NCI-H524 (cell line): ENCODE data around the gene TMEM143.

Source experiments
- DNase-seq, 2 experiments: peaks; one replicate each; lab custom pipeline; 2025; lab: John Stamatoyannopoulos, UW

TMEM143 gene

GRCh38 chr19:48359123-48359522 lies 4.6 kb downstream of the TMEM143 start:
- no peak for DNase-seq

DNA sequence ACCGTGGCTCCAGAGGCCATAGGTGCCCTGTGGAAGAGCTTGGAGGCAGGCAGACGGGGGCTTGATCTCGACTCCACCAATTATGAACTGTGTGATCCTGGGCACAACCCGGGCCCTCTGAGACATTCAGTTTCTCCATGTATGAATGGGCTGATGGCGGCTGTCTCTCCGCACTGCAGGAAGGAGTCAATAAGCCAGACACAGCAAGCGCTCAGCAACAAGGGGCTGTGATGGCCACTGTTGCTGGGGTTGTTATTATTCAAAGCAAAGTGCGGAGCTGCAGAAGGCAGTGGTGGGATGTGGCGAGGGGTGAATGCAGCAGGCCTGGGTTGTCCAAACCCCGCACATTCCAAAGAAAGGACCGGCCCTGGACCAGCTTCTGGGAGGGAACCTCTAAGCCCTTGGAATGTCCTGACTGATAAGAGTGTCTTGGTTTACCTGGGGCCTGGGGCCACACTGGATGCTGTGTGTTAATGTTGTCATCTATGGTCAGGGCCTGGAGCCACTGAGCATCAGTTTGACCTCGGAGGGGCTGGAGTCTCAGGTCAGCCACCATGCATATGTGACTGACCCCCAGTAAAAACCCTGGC lies 8.3 kb downstream of the TMEM143 start:
- no peak for DNase-seq

GRCh38 chr19:48354332-48354992 lies 9.3 kb downstream of the TMEM143 start:
- no peak for DNase-seq

GRCh38 chr19:48353677-48354076 lies 10.1 kb downstream of the TMEM143 start:
- DNase-seq: no peak

DNA sequence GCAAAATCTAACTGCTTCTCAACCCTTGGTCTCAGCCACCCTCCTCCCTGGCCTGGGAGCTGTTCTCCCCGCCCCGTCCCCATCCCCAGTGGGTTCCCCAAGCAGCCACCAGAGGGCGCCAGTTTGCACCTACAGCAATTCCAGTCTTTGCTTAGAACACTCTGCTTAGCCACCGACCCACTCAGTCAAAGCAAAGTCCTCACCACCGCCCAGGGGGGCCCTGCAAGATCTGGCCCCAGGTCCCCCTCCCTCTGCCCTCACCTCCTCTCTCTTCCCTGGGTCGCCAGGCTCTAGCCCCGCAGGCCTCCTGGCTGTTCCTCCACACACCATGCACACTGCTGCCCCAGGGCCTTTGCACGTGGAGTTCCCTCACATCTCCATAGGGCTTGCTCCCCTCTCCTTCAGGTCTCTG lies 12.4 kb downstream of the TMEM143 start:
- peak; percentile 78 to 83 for DNase-seq

- DNase-seq: peak; percentile 78 to 86
Measured at GRCh38 chr19:48350856-48351255, 12.9 kb downstream of the TMEM143 start.

GRCh38 chr19:48348737-48349136 lies 15.0 kb downstream of the TMEM143 start:
- no peak for DNase-seq

DNA sequence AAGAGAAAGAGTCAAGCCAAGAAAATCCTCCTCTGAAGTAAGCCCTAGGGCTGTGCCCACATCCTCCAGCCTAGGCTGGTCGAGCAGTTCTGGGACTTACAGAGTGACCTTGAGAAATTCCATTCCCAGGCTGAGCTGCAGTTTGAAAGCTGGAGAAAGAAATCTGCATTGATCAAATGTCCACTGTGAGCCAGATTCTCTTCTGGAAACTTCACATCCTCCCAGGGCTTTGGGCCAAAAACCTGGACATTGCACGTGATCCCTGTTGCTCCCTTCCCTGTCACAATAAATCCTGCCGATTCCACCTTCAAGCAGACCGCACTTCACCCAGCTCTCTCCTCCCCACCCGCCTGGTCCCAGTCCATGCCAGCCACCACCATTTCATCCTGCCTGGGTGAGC lies 15.7 kb downstream of the TMEM143 start:
- no peak for DNase-seq

GRCh38 chr19:48346191-48346590 lies 17.5 kb downstream of the TMEM143 start:
- no peak for DNase-seq

DNA sequence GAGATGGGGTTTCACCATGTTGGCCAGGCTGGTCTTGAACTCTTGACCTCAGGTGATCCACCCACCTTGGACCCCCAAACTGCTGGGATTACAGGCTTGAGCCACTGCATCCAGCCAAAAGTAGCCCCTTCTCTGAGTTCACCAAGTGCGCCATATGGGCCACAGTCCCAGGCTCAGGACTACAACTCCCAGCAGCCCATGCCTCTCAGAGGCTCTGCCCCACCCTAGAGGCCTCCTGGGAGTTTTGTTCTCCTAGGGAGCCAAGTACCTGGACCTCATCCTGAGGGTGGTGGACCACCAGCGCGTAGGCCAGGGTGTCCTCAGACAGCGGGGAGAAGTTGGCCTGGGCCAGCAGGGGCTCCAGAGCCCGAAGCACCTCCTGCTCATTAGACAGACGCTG lies 18.8 kb downstream of the TMEM143 start:
- peak; percentile 81 to 91 for DNase-seq

GRCh38 chr19:48342841-48343540 lies 20.7 kb downstream of the TMEM143 start:
- DNase-seq: no peak

DNA sequence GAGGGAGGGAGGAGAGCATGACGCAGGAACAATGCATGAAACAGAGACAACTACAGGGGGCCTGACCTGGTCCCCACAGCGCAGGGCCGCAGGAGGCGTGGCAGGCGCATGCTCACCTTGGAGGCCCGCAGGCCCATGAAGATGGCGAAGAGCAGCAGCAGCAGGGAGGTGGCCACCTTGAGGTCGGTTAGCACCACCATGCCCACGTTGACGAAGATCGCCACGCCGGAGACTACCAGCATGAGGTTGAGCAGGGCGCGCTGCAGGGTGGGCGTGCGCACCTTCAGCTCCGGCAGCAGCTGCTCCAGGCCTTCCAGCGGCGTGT lies 21.4 kb downstream of the TMEM143 start:
- peak in 1 of 2 experiments; percentile 33 for DNase-seq

DNA sequence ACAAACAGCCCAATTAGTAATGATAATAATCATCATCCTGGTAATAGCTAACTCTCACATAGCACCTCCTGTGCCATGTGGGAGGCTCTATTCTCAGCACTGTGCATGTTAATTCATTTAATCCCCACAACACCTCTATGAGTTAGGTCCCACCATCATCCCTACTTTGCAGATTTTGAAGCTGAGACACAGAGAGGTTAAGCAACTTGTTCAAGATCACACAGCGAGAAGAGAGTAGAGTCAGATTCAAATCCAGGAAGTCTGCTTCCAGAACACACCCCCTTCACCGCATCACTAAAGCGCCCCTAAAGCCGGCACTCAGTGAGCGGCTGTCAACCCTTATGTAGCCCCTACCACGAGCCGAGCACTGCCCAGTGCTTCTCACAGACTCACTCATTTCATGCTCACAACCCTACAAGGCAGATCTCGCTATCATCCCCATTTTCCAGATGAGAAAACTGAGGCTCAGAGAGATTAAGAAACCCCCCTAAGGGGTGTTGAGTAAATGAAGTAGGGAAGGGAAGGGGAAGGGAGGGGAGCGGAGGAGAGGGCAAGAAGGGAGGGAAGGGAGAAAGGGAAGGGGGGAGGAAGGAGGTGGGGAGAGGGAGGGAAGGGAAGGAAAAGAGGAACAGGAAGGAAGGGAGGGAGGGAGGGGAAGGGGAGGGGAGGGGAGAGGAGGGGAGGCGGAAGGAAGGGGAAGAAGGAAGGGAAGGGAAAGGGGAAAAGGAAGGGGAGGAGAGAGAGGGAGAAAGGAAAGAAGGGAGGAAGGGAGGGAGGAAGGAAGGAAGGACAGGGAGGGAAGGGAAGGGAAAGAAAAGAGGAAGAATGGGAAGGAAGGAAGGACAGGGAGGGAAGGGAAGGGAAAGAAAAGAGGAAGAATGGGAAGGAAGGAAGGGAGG lies 22.0 kb downstream of the TMEM143 start:
- DNase-seq: no peak

DNA sequence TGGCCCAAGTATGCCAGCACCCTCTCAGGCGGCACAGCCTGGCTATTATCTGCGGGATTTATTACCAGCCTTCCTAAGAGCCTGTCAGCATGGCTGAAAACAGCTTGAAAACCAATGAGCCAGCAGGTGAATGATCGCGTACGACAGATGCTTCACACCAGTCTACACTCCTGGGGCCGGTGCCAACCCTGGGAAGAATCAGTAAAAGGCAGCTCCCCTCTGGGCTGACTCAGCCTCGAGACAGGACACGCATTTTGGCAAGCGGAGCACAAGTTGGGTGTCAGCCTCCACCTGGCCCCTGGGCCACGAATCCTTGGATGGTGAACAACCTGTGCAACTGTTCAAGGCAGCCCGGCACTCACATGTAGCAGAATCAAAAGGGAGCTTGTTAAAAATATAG lies 22.7 kb downstream of the TMEM143 start:
- DNase-seq: peak; percentile 97 to 99

DNA sequence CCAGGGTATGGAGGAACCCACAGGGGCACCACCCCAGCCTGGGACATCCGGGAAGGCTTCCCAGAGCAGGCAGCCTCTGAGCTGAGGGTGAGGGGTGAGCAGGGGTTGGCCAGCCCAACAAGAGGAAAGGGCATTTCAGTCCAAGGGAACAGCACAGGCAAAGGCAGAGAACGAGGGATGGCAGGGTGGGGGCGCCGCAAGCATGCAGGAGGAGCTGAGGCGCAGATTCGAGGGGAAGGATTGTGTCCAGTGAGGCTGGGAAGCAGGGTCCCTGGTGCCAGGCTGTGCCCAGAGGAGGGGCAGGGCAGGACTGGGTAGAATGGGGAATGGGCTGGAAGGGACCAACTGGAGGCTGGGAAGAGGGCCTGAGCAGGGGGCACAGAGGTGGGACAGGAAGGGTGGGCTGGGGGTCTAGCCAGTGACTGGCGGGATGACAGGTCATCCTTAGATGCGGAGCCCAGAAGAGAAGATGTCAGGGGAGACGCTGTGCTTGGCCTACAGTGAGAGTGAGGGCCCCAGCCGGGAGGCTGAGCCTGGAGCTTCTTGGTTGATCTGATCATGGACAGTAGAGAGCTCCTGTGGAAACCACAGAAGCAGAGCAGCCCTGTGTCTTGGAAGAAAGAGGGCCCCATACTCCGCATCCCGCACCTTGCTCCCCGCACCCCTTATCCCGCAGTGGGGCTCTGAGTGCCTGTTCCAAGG lies 24.8 kb downstream of the TMEM143 start:
- DNase-seq: peak in 1 of 2 experiments; percentile 33

- no peak for DNase-seq
Measured at GRCh38 chr19:48338253-48338755, 25.4 kb downstream of the TMEM143 start.

DNA sequence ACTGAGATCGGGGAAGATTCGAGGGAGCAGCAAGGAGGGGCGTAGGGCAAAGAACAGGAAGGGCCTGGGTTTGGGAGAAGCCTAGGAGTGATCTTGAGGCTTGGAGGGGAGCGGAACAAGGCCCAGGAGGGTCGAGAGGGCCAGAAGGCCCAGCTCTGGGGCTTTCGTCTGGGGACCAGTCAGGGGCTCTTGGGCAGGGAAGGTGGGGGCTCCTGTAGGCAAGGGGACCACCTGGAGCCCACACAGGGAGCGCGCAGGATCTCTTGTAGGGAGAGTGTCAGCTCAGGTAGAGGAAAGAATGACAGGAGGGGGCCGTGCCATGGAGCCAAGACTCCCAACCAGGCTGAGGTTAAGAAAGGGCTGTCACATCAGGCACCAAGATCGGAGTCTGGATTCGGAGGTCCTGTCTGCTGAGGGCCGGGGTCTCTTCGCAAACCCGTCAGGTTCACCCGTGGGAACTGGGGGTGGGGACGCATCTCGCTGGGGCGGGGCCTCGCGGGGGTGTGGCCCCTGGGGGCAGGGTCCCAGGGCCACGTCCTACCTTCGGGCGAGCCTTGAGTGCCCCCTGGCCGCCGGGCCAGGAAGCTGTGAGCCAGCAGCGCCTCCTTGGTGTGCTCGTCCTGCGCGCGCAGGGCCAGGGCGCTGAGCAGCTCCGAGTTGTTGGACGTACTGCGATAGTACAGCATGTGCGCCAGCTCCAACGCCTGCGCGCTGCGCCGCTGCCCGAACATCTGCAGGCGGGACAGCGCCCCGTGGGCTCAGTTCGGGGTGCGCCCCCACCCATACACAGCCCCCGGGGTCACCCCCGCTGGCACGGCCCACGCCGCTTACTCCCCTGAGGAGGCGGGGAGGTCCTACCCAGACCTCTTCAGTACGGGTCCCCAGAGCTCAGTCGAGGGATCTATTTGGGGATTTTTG lies 30.0 kb downstream of the TMEM143 start:
- DNase-seq: peak; percentile 69 to 94

- peak; percentile 100 for DNase-seq
Measured at GRCh38 chr19:48332662-48333466, 30.9 kb downstream of the TMEM143 start.

DNA sequence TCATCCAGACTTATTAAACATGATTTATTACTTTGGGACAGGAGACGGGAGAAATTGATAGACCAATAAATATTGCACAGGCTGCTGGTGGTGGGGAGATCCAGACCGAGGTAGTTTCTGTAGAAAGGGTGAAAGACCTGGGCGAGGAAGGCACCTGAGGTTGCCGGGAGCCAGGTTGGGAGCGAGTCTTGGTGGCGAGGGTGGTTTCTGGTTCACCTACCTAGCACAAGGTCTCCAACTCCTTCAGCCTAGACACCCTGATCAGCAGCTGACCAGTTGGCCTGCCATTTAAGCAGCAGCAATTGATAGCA lies 31.4 kb downstream of the TMEM143 start:
- DNase-seq: no peak
